HG02870 (cell line): ENCODE data around the gene PKIB.
"Not testable (repeated sequence)": the region's sequence is repeated elsewhere in the genome, so short reads cannot be mapped to it uniquely, and the experiment has no call there.

Source experiments
- ATAC-seq: cut with Tn5 transposase; IDR thresholded peaks from one replicate; pipeline ENCODE4 v1.9.1; 2021; ENCODE audit warnings: mild to moderate bottlenecking, moderate library complexity; ENCODE audit not compliant: unreplicated experiment

The PKIB gene

DNA sequence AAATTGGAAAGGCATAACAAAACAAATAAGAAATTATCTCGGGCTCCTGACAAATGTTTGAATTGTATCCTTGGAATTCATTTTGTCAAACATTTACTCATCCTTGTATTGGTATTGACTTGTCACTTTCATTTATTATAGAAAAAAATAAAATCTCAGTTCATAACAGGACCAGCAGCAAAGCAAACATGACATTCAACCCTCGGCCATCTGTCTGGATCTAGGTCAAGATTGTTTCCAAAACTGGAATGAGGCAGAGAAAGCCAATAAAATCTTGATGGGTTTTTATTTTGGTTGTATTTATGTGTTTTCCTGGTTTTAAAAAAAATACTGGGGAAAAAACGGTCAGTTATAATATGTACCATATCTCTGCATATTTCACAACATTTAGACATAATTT is 126.4 kb downstream of the PKIB start:
- no peak for ATAC-seq

DNA sequence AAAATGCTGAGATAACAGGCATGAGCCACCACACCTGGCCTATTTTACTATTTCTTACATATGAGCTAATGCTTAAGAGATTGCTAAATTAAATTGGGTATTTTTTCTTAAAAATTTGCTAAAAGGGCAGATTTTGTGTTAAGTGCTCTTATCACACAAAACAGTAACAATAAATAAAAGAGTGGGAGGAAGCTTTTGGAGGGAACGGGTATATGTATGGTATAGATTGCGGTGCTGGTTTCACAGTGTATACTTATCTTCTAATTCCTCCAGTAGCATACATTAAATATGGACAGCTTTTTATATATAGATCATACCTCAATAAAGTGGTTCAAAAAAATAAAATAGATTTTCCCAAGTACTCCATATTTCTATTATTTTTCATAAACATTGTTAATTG is 129.9 kb downstream of the PKIB start:
- no peak for ATAC-seq

DNA sequence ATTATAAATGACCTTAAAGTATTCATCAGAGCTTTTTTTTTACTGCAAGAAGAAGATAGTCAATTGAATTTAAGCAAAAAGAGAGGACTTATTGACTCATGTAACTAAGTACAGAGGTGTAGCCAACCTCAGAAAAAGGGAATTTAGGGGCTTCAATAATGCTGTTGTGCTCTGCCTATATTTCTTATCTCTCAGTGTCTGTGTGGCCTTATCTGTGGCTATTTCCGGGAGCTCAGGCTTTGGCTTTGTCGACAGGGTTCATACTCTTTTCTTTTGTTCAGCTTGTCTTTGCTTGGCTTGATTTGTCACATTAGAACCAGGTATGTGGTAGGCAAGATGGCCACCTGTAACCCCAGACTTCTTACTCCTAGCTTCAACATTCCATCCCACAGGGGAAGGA is 130.7 kb downstream of the PKIB start:
- no peak for ATAC-seq

DNA sequence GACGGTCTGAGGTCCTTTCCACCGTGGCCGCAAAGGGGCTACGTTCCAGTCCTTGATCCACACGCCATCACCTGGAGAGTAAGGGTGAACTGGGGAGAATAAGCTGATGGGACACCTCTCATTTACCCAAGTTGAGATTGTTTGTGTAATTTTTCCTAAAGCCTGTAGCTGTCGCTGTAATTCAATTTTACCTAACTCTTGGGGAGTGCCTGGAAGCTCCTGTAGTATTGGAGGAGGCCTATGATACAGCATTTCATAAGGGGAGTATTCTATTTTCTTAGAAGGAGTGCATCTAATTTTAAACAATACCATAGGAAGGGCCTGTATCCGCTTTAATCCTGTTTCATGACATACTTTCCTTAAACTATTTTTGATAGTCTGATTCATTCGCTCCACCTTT is 134.0 kb downstream of the PKIB start:
- not testable (repeated sequence) for ATAC-seq

DNA sequence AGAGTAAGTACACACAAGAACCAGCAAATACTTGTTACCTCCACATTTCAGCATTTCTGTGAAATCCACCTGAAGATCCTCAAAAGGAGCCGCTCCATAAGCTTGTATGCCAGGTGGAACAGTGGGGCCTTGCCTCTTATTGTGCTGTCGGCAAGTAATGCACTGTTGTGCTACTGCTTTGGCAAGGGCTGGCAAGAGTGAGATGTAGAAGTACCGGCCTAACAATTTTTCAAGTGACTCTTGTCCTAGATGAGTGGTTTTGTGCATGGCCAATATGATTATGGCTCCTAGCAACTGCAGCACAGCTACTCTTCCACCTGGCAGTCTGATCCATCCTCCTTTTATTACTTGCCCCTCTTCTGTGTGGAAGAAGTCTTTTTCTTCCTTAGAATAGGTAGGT is 134.7 kb downstream of the PKIB start:
- not testable (repeated sequence) for ATAC-seq

DNA sequence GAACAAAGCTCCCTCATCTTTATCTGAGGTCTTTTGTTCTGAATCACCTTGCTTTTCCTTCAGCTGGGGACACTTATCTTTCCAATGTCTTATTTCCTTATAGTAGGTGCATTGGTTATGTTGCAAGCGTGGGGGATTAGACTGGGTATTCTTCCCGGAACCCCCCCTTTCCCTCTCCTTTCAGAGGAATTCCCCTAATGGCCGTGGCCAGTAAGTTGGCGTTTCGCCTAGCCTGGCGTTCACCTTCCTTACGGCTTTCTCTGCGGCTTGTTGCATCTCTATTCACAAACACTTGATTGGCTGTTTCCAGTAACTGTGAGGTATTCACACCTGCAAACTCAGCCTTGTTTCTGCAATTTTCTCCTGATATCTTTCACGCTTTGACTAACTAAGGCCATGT is 136.5 kb downstream of the PKIB start:
- no peak for ATAC-seq

DNA sequence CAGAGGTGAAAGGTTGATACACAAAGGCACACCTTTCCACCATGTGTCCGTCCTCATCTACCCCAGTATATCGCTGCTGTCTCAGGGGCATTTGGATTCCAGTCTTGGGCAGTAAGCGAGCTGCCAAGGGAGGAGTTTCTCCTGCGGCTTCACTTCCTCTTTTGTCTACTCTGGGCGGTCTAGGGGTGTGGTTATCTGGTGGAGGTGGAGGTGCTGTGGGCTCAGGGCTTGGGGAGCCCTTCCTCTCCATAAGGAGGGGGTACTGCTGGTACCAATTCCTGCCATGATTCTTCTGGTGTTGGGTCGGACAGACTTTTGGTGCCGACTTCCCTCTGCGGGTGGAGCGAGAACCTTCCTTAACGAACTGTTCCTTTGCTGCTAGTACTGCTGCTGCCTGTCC is 137.4 kb downstream of the PKIB start:
- no peak for ATAC-seq

DNA sequence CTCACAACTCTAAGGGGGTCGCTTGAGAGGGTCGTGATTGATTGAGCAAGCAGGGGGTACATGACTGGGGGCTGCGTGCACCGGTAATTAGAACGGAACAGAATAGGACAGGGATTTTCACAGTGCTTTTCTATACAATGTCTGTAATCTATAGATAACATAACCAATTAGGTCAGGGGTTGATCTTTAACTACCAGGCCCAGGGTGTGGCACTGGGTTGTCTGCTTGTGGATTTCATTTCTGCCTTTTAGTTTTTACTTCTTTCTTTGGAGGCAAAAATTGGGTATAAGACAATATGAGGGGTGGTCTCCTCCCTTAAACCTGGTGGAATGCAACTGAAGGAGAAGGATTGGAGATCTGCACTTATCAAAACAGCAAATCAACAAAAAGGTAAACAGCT is 138.7 kb downstream of the PKIB start:
- not testable (repeated sequence) for ATAC-seq

DNA sequence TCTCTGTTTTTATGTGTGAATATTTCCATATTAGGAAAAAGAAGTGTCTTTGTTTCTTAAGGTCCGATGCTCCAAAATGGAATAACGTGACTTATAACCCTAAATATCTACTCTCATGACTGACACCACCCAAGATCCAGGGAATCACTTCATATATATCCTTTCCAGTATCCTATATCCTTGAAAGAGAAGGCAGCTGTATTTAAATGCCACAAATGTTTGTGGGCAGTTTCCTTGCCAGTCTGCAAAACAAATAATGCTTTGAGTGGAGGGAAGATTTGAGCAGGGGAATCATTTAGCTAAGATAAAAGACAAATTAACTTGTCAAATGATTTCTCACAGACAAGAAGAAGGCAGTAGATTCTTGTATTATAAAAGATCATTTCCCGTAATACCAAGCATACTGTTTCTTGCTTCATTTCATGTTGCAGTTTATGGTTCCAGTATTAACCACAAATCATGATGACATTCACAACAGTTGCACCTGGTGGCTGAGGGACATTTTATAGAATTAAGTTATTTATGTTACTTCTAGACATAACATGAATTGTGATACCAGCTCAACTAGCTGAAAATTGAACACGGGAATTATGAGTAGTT is 139.3 kb downstream of the PKIB start:
- ATAC-seq, result no peak

DNA sequence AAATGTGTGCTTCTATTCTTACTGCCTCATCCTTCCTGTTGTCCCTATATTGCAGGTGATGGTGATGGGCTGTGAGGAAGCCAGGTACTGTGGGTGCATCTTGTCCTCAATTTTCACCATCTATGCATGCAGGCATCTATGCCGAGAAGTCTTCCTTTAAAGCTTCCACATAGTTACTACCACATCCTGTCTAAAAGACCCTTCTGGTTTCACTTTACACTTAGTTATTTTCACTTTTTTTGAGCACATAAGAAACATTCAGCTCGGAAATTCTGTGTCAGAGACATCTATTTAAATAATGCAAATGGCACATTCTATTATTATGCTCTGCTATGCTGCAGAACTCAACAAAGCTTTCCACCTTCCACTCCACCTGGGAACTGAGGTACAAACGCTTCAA is 141.1 kb downstream of the PKIB start:
- peak; percentile 87 for ATAC-seq

DNA sequence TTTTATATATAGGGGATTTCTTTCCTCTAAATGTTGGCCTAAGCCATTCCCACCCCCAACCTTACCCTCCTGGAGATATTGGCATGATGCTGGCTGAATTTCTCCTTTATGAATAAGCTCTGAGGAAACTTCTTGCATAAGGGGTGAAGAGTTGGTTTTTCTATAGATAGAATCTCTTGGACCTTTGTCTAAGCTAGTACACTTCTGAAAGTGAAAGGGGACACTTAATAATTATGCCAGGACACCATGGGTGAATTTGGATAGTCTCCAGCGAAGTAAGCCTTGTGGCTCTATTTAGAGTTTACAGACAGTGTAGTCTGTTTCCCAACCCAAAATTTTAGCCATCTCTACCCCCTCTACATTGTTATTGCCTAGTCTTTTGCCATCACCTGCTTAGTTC is 142.3 kb downstream of the PKIB start:
- ATAC-seq, result no peak

DNA sequence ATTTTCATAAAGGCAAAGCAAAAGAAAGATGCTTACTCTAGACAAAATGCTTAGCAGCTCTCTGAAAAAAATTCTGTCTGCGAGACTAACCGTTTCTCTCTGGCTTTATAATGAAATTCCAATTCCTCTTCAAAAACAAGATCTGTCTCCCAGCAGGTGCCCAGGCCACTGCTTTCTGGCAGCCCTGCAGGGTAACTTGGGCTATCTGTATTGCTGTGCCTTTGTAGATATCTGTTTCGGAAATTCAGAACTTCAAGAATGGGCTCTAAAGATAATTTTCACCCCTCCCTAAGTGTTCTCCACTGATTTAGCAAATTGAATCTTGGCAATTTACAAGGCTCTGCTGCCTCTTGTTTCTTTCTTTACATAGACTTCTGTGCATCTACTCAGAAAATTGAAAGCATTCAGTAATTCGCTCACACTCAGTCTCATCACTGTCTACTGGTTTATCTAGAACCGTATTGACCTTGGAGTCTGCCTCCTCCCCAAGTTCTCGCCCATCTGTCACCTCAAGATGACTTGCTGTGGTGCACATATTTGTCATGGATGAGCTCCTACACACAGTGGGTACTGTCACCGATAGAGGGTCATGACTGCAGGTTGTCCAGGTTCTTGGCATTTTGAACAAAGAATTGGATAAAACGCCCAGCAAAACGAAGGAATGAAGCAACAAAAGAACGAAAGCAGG is 142.9 kb downstream of the PKIB start:
- ATAC-seq, result no peak

DNA sequence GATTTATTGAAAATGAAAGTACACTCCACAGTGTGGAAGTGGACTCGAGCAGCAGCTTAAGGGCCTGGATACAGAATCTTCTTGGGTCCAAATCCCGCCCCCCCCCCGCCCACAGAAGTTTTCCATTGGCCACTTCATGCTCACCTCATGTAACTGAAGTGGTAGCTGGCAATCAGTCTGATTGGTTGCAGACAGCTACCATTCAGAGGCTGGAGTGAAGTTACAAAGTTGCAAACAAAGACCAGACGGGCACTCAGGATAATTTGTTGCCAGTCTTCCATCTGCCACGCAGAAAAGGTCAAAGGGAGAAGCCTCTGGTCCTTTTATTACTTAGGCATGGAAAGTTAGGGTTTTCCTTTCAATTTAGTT is 143.5 kb downstream of the PKIB start:
- no peak for ATAC-seq

DNA sequence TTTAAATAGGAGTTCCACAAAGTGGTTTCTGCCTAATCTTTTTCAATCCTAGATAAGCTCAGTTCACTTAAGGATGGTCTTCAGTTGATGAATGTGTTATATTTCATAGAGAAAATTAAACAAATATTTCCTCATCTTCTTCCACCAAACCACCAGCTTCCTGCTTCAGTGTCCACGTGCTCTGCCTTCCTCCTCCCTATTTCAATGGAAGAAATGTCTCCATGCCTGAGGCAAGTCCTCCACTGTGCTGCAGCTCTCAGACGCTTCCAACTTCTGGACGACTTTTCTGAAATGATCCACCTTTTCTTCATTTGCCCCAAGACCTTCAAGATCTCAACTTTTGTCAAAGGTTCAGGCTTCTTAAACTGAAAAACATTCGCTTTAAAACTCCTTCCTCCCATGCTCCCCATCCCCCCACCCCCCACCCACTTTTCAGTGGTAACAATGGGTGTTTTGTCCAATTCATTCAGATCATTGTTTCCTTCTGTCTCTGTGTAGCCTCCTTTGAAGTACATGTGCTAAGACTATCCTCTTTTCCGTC is 144.1 kb downstream of the PKIB start:
- ATAC-seq, result no peak

DNA sequence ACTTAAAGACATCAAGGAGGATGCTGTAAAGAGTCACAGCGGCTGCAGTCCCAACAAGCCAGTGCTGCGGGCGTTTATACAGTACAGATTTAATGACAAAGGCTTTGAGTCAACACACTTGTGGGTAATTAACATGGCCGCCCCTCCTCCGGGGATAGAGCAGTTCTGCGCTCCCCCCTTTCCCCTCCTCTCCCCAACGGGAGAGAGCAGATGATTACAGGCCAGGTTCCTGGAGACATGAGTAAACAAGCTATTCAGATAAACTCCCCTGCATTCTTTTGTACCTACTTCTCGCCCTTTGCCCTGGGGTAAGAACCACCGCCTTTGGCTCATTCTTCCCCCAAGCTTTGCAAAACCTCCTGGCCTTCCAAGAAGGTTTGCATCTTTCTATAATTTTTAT is 145.7 kb downstream of the PKIB start:
- no peak for ATAC-seq

DNA sequence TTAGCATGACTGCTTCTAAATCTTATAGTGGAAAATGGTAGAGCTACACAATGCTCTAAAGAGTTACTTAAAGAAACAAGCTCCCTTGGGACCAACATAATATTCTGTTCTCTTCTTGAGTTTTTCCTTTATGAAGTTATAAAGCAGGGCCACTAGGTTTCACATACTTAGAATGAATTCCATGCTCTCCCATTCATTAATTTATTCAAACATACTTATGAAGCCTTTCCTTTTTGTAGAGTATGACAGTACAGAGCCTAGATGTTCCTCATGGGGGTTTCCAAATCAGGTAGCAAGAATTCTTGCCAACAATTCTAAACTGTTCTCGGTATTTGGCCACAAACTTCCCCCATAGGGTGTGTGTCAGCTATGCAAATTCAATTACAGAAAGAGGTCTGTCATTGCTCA is 148.7 kb downstream of the PKIB start:
- peak; percentile 99 for ATAC-seq

DNA sequence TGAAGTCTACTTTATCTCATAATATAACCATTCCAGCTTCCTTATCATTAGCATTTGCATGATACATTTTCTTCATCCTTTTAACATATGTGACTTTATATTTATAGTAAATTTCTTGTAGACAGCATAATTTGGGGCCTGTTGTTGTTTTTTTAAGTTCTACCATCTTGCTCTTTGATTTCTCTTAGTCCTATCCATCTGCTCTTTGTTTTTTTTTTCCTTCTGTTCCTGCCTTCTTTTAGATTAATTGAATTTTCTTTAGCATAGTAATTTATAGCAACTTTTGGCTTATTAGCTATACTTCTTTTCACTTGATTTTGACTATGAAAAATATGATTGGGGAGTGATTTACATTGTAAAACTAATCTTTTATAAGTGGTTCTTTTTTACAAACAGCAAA is 150.1 kb downstream of the PKIB start:
- ATAC-seq, result no peak

DNA sequence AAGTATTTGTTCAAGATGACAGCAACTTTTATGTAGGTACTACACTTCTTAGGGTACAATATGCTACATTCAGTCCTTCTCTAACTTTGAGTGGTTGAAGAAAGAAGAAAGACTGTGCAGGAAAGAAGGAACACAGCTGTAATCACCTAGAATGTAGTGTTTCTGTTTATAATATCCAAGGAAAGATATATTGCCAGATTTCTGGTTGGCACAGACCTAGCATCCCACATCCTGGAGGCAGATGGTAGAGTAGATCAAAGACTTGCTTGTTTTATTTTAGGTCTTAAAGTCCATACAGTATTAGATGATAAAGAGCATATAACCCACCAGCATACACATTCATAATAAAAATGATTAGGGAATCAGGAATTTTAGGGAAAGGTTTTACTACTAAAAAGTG is 156.1 kb downstream of the PKIB start:
- no peak for ATAC-seq

DNA sequence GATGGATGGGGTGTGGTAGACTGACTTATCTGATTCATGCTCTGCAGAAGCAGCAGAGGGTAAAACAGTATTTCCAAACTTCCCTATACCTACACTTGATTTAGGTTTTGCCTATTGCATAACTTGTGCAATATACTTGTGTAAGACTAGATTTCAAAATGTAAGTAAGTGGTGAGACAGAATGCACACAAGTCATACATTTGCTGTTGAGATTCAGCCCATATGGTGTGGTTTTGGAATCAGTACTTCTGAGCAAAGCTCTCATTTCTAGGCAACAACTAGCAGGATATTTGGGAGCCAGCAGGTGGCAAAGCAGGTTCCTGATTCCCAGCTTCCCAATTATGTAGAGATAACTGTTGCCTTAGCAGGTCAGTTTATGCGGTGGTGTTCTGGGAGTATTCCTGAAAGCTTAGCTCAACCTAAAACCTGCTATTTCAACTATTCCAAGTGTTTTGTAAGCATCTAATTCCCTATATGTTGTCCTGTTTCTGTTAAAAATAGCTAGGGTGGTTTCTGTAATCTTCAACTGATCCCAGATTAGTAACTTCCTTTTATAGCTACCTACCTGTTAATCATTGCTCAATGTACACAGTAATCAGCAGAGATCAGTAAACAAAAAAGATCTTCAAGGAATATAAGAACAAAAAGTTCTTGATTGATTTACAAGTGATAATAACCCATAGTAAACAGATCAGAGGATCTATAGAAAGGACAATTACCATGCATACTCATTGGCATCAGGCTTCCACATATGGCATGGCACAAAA is 160.8 kb downstream of the PKIB start:
- no peak for ATAC-seq

DNA sequence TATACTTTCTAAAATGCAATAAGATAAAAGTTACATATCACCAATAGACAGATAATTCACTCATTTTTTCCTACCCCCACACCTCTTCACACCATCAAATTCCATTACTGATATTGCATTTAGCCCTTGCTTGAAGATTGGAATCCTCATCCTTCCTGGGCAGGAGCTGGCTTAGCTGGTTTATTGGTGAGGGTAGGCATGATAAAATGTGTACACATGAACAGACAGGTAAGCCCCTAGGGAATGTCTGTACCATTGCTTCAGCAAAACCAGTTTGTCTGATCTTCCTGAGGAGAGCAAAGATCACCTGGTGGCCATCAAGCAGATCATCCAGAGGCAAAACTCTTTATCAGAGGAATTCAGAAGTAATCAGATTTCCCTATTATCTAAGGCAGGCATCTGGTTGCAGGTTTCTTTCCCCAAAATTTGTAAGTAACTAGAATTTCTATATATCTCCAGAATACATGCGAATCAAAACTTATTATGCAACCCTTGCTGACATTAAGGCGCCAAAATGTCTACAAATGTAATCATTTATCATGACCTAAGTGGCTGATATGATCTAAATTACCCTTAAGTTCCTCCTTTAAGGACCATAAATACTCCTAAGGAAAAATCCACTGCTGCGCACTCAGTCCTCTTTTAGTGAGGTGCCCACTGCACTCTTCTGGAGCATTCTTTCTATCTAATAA is 162.7 kb downstream of the PKIB start:
- ATAC-seq, result no peak
